OCI-LY3 (cell line): ENCODE data around the gene SDK1.

Experiments
- H2AFZ ChIP-seq: fragments of 200-600, 300-600 bp; shearing (Covaris generic); 2 replicates; pipeline ENCODE4 v1.6.0; 2014; ENCODE audit warnings: antibody characterized with exemption, low read depth, low read length
- H3K27ac ChIP-seq: fragments of 200-600, 300-600 bp; sonication (generic); 2 replicates; pipeline ENCODE4 v1.5.1; 2014; ENCODE audit warnings: mild to moderate bottlenecking, low read length, moderate library complexity, mixed read lengths
- H3K27me3 ChIP-seq: fragments of 200-600, 300-600 bp; sonication (generic); 2 replicates; pipeline ENCODE4 v1.6.1; 2014; ENCODE audit warnings: low read depth, low read length, mixed read lengths
- H3K36me3 ChIP-seq: fragments of 200-600, 300-600 bp; sonication (generic); replicated peaks from 2 replicates; pipeline ENCODE3; 2014; ENCODE audit warnings: low read depth, low read length, mixed read lengths
- H3K4me1 ChIP-seq: fragments of 300-600, 200-600 bp; sonication (generic); 2 replicates; pipeline ENCODE4 v1.6.1; 2014; ENCODE audit warnings: low read length, mixed read lengths
- H3K4me2 ChIP-seq: fragments of 200-600, 300-600 bp; sonication (generic); 2 replicates; pipeline ENCODE4 v1.6.1; 2014; ENCODE audit warnings: low read length, mixed read lengths
- H3K4me3 ChIP-seq: fragments of 300-600, 200-600 bp; sonication (generic); 2 replicates; pipeline ENCODE4 v1.5.1; 2014; ENCODE audit warnings: antibody characterized with exemption, mild to moderate bottlenecking, low read length, moderate library complexity
- H3K79me2 ChIP-seq: fragments of 300-600, 200-600 bp; shearing (Covaris generic); 2 replicates; pipeline ENCODE4 v1.6.1; 2014; ENCODE audit warnings: mild to moderate bottlenecking, low read length, mixed read lengths
- H3K9ac ChIP-seq: fragments of 300-600, 200-600 bp; shearing (Covaris generic); 2 replicates; pipeline ENCODE4 v1.6.0; 2014; ENCODE audit warnings: mild to moderate bottlenecking, low read length, moderate library complexity
- H3K9me3 ChIP-seq: fragments of 200-600, 300-600 bp; shearing (Covaris generic); 2 replicates; pipeline ENCODE4 v1.6.1; 2014; ENCODE audit warnings: low read length, mixed read lengths; ENCODE audit not compliant: insufficient read depth
- H4K20me1 ChIP-seq: fragments of 200-600, 300-600 bp; sonication (generic); 2 replicates; pipeline ENCODE4 v1.6.1; 2016; ENCODE audit warnings: low read length, mixed read lengths; ENCODE audit not compliant: insufficient read depth
- CTCF ChIP-seq: fragments of 200-600, 300-600 bp; sonication (generic); IDR thresholded peaks from 2 replicates; pipeline ENCODE4 v1.5.1; 2014; ENCODE audit warnings: antibody characterized with exemption, low read length, low read depth
- EZH2phosphoT487 ChIP-seq: fragments of 200-600 bp; shearing (Covaris generic); IDR thresholded peaks from 2 replicates; pipeline ENCODE4 v1.6.1; 2018; ENCODE audit warnings: antibody characterized with exemption, mixed run types, low read depth

Gene SDK1

GRCh38 chr7:4244635-4245034 is 943.6 kb downstream of the SDK1 start:
- Histone ChIP-seq H3K27ac (no peak overlapping the region), H3K9ac (no peak overlapping the region), H3K36me3 (no peaks in the 10 kb centered on the region), H3K4me3 (no peak overlapping the region), H2AFZ (no peak overlapping the region), H3K4me1 (no peaks in the 10 kb centered on the region), H3K9me3 (0 out of 2 replicates have a peak, but pooled peaks cover 3% of the 10 kb centered on the region), H4K20me1 (no peaks in the 10 kb centered on the region), H3K27me3 (no peaks in the 10 kb centered on the region), H3K79me2 (no peaks in the 10 kb centered on the region), H3K4me2 (no peak overlapping the region)
- no peak for TF ChIP-seq EZH2phosphoT487
- no peak for TF ChIP-seq CTCF

GRCh38 chr7:4245135-4245865 is 944.2 kb downstream of the SDK1 start:
- Histone ChIP-seq H3K9ac (no peak overlapping the region), H3K4me3 (no peak overlapping the region), H3K27me3 (no peaks in the 10 kb centered on the region), H3K9me3 (0 out of 2 replicates have a peak, but pooled peaks cover 3% of the 10 kb centered on the region), H3K4me2 (no peak overlapping the region), H3K36me3 (no peaks in the 10 kb centered on the region), H4K20me1 (no peaks in the 10 kb centered on the region), H2AFZ (no peak overlapping the region), H3K79me2 (no peaks in the 10 kb centered on the region), H3K27ac (no peak overlapping the region), H3K4me1 (no peaks in the 10 kb centered on the region)
- no peak for TF ChIP-seq CTCF
- no peak for TF ChIP-seq EZH2phosphoT487

- H4K20me1 ChIP-seq = no peaks in the 10 kb centered on the region
- no peak for TF ChIP-seq EZH2phosphoT487
- no peak for TF ChIP-seq CTCF
- H3K9me3 ChIP-seq = 0 out of 2 replicates have a peak, but pooled peaks cover 3% of the 10 kb centered on the region
- H3K4me1 ChIP-seq = no peaks in the 10 kb centered on the region
- H3K4me2 ChIP-seq = no peak overlapping the region
- H3K4me3 ChIP-seq = no peak overlapping the region
- no peaks in the 10 kb centered on the region for H3K27me3 ChIP-seq
- H3K79me2 ChIP-seq = no peaks in the 10 kb centered on the region
- no peak overlapping the region for H3K27ac ChIP-seq
- no peak overlapping the region for H3K9ac ChIP-seq
- H3K36me3 ChIP-seq = no peaks in the 10 kb centered on the region
- no peak overlapping the region for H2AFZ ChIP-seq
Observed at GRCh38 chr7:4245866-4246470, 944.9 kb downstream of the SDK1 start.

GRCh38 chr7:4246536-4246935 is 945.5 kb downstream of the SDK1 start:
- Histone ChIP-seq H3K27ac (no peak overlapping the region), H3K79me2 (no peaks in the 10 kb centered on the region), H3K9ac (no peak overlapping the region), H4K20me1 (no peaks in the 10 kb centered on the region), H3K9me3 (0 out of 2 replicates have a peak, but pooled peaks cover 3% of the 10 kb centered on the region), H3K4me3 (no peak overlapping the region), H3K4me1 (no peaks in the 10 kb centered on the region), H2AFZ (no peak overlapping the region), H3K36me3 (no peaks in the 10 kb centered on the region), H3K27me3 (no peaks in the 10 kb centered on the region), H3K4me2 (no peak overlapping the region)
- TF ChIP-seq CTCF (no peak), EZH2phosphoT487 (no peak)
